H4 (cell line): ENCODE data around the gene SCPEP1. TPM values are rescaled to one million over a fixed set of nuclear protein-coding genes. Genes with fewer than 3 reads are reported as not detected.
"Not testable (repeated sequence)": the region's sequence is repeated elsewhere in the genome, so short reads cannot be mapped to it uniquely, and the experiment has no call there.

Experiments used
- DNase-seq: peaks from one replicate; pipeline ENCODE4 v3.0.0-alpha.2; 2015; ENCODE audit warnings: low spot score
- total RNA-seq: library from RNA; depleted of rRNA; stranded (reverse); fragments of >200 nt; shearing (Covaris generic); gene quantifications from 2 replicates; pipeline ENCODE4 v1.2.3, GENCODE V29; 2014

Gene SCPEP1
- total RNA-seq, 1 experiment from 2014 or later, result 156 TPM

GRCh38 chr17:56965241-56965640, 12.7 kb upstream of the SCPEP1 start:
- DNase-seq, result not testable (repeated sequence)

GRCh38 chr17:56965681-56966080, 12.2 kb upstream of the SCPEP1 start:
- not testable (repeated sequence) for DNase-seq

GRCh38 chr17:56966338-56966737, 11.6 kb upstream of the SCPEP1 start:
- no peak for DNase-seq

- DNase-seq, result no peak
Observed at GRCh38 chr17:56970974-56971373, 7.0 kb upstream of the SCPEP1 start.

- DNase-seq, result no peak
Observed at GRCh38 chr17:56972111-56972730, 5.7 kb upstream of the SCPEP1 start.

GRCh38 chr17:56973520-56973919, 4.4 kb upstream of the SCPEP1 start:
- no peak for DNase-seq

GRCh38 chr17:56974055-56974454, 3.9 kb upstream of the SCPEP1 start:
- DNase-seq, result no peak

- no peak for DNase-seq
Observed at GRCh38 chr17:56975656-56976055, 2.3 kb upstream of the SCPEP1 start.

- DNase-seq, result no peak
Observed at GRCh38 chr17:56976941-56977608, 856 bp upstream of the SCPEP1 start.

GRCh38 chr17:56978441-56979090, 635 bp downstream of the SCPEP1 start:
- DNase-seq, result no peak

GRCh38 chr17:56979091-56979480, 1.2 kb downstream of the SCPEP1 start:
- no peak for DNase-seq

GRCh38 chr17:56980526-56980925, 2.6 kb downstream of the SCPEP1 start:
- not testable (repeated sequence) for DNase-seq

- no peak for DNase-seq
Observed at GRCh38 chr17:56982312-56982711, 4.4 kb downstream of the SCPEP1 start.

GRCh38 chr17:56983366-56983765, 5.4 kb downstream of the SCPEP1 start:
- DNase-seq, result no peak

- DNase-seq, result no peak
Observed at GRCh38 chr17:56985371-56986162, 7.6 kb downstream of the SCPEP1 start.

- no peak for DNase-seq
Observed at GRCh38 chr17:56987283-56987834, 9.4 kb downstream of the SCPEP1 start.

- DNase-seq, result no peak
Observed at GRCh38 chr17:56988901-56989572, 11.1 kb downstream of the SCPEP1 start.

GRCh38 chr17:56992364-56992763, 14.4 kb downstream of the SCPEP1 start:
- DNase-seq, result no peak

GRCh38 chr17:56994009-56994792, 16.3 kb downstream of the SCPEP1 start:
- DNase-seq, result no peak

- no peak for DNase-seq
Observed at GRCh38 chr17:56995766-56996165, 17.8 kb downstream of the SCPEP1 start.

GRCh38 chr17:56997313-56997712, 19.4 kb downstream of the SCPEP1 start:
- DNase-seq, result no peak
